Stimulated activated CD8-positive, alpha-beta memory T cell treated with anti-CD3 and anti-CD28 coated beads, Interleukin-2, amount 100 ng/mL, for 48 hours (primary cell): ENCODE measurements around the gene OR3A3.

Experiments used
- DNase-seq, 2 donors: peaks; one replicate each; pipeline ENCODE4 v3.0.0-alpha.2; 2020; ENCODE audit warnings: low read depth in 2 of 2

Gene OR3A3

GRCh38 chr17:3472137-3472536 lies 61.0 kb downstream of the OR3A3 start:
- no peak for DNase-seq
